Caco-2 (cell line): ENCODE results near the gene ITFG2. TPM values are rescaled to one million over a fixed set of nuclear protein-coding genes. Genes with fewer than 3 reads are reported as not detected.

ENCODE experiments used
- total RNA-seq: library from RNA; stranded (reverse); gene quantifications from 2 replicates; pipeline ENCODE4 v1.2.3, GENCODE V29; 2022

The ITFG2 gene
- total RNA-seq, 1 experiment from 2014 or later: 52.6 TPM

Other genes starting within 250 kb of the ITFG2 start
- gene FKBP4, start 17.7 kb upstream of the ITFG2 start, total RNA-seq: 118 and 136 TPM in 2 replicates
- not detected in 2 replicates for gene NRIP2, start 22.4 kb downstream of the ITFG2 start, total RNA-seq
- 0.34 TPM in 1 of 2 replicates, not detected in the other for gene TEX52, start 44.4 kb downstream of the ITFG2 start, total RNA-seq
- gene FOXM1, start 64.5 kb downstream of the ITFG2 start, total RNA-seq: 217 and 222 TPM in 2 replicates
- 99.1 and 99.8 TPM in 2 replicates for gene RHNO1, start 64.6 kb downstream of the ITFG2 start, total RNA-seq
- 31.0 and 31.7 TPM in 2 replicates for gene TULP3, start 78.2 kb downstream of the ITFG2 start, total RNA-seq
- 96.2 and 97.8 TPM in 2 replicates for gene TEAD4, start 146.7 kb downstream of the ITFG2 start, total RNA-seq